Superior temporal gyrus (tissue), 1 donor: ENCODE data around the gene ADAMTS2.

Experiments
- DNase-seq: peaks from one replicate; pipeline ENCODE4 v3.0.0-alpha.2; 2016; ENCODE audit errors: extremely low spot score

The ADAMTS2 gene

DNA sequence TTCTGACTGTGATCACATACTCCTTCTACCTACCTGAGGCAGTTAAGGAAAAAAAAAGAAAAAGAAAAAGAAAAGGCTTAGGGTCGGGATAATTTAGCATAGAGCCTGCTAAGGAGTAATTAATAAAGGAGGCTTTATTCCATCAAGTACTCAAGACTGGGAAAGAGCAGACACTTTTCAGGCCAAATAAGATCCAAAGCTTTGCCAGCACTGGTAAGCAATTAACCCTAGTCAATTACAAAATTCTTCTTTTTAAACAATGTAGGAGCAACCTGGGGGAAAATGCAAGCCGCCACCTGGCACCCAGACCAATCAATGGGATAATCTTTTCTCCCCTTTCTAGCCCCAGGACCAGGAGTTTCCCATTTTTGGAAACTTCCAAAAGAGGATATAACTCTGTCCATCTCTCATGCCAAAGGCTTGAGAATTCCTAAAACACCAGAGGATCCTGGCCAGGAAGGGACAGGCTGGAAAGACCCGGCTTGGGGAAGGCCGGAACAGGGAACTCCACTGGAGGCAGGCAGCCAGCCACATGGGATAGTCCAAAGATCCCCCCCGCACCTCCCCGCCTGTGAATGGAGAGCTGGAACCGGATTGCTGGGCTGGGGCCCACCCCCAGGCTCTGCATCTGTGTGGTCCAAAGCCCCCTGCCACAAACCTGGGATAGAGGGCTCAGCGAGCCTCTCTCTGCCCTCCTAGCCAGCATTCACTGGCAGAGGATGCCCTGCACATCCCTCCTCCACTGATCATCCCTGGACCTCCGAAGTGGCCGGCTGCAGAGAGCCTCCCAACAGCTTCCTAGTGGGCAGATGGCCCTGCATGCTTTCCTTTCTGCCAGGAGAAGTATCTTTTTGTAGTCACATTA lies 167.3 kb downstream of the ADAMTS2 start:
- DNase-seq, result no peak

DNA sequence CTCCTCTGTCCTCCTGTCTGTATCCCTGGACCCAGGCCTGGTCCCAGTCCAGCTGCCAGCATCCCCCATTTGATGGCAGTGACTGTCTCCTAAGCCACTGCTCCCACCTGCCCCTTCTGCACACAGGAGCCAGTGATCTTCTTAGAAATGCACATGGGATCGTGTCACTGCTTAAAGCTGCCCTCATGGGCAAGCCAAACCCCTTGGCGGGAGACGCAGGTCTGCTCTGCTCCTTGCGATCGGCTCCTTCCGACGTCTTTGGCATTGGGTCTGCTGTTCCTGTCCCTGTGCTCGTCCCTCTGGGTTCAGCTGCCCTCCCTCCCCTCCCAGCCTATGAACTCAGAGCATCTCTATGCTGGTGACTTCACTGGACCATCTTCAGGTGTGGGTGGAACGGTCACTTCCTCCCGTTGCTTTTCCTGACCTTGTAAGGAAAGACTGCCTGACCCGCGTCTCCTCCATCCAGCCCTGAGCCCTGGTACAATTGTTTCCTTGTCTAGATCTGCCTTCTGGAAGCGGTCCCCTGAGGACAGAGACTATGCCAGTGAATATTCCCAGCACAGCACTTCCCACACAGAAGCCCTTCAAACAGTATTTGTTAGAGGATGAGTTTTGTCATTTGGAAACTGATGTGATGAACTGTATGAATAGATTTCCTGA lies 168.6 kb downstream of the ADAMTS2 start:
- no peak for DNase-seq

DNA sequence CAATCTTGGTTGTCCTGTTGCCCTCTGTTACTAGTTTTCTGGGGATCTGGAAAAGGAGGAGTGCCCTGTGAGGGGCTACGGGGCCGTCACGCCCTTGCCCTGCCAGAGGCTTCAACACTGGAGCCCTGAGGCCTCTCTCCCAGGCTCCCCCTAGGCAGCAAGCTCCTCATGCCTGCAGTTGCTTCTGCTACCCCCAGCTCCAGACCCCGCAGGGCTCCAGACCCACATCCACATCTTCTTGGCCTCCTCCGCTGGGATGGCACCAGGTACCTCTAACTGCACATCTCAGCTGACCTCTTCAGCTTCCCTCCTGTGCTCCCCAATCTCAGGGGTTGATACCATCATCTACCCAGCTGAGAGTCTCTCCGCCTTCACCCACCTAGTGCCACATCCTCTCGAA lies 169.1 kb downstream of the ADAMTS2 start:
- DNase-seq, result no peak

DNA sequence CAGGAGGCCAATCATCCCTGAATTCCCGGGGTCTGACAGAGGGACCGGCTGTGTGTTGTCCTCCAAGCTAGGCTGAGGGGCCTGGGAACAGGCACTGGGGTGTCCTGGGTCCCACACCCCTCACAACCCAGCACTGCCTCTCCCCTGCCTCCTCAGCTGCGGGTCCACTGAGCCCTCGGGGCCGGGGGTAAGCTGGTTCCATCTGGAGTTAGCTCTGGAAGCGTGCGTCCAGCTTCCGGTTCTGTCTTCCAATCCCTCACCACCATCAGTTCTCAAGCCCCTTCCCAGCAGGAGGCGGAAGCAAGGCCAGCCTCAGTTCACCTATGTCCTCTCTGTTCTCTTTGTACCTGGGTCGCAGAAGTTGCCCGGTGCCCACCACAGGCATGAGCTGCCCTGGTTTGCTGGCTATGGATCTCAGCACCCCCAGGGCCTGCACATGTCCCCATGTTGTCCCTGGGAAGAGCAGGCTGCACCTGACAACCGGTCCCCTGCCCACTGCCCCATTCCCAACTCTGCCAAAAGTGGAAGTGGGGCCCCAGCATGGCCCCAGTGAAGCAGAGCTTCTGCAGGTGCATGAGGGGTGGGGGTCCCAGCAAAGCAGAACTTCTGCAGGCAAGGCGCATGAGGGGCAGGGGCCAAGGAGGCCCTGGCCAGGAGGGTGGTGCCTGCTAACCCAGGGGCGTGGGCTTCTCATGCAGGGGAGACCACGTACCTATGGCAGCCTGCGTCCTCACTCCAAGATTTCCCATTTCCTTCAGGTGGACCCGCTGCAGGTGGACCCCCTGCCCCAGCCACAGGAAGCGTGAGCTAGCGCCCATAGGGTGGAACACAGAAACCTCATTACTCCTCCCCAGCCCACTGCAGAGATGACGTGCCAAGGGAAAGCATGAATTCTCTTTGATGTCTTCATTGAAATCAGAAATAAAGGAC lies 173.2 kb downstream of the ADAMTS2 start:
- DNase-seq, result no peak

DNA sequence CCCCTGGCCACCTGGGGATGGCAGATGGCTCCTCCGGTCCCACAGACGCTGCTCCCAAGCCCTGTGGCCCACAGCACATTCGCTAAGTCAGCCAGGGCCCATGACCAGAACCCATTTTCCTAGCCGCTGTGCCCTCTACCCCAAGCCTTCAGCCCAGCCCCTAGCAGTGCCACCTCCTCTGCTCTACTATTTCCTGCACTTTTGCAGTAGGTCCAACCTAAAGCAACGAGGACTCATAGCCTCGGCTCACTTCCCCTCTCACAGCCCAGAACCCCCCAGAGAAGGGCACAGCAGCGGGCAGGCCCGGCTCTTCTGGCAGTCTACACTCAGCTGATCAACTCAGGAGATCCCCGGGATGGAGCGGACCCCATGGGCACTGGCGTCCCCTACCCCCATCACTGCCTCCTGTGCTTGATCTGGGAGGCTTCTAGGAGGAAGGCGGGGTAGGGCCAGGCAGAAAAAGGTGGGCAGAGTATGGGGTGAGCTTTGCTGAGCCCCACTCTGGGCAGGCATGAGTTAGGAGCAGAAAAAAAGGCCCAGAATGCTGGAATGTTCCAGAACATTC lies 173.9 kb downstream of the ADAMTS2 start:
- DNase-seq, result no peak

DNA sequence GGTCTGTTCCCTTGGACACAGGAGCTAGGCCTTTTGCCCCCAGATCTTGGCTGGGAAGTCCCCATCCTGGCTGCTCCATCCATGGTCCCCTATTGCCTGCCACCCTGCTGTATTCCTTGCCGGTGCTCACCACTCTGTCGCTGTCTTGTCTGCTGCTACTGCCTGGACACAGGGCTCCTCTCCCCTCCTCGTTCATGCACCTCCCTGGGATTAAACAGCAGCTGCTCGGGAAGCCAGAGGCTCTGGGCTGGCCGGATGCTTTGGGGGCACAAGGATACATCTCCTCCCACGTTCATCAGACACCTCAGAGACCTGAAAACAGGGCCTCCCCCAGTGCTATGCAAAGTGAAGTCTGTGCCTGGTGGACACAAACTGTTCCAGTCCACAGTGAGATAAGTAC lies 174.7 kb downstream of the ADAMTS2 start:
- no peak for DNase-seq

DNA sequence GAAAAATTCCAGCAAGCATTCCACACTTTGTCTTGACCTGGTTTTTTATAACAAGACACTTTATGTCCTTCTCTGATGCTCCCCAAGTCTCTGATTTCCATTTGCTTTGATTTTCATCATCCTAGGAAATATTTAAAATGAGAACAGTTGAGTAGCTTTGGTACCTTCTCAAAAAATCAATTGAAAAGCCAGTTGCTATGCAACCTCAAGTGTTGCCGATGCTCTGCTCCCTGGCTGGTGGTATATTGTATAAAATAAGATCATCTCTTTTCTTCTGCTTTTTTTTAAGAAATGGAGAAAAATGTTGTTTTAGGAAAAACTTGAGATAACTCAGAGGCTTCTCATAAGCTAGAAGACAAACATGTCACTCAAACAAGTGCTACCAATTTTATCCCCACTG lies 175.4 kb downstream of the ADAMTS2 start:
- no peak for DNase-seq

DNA sequence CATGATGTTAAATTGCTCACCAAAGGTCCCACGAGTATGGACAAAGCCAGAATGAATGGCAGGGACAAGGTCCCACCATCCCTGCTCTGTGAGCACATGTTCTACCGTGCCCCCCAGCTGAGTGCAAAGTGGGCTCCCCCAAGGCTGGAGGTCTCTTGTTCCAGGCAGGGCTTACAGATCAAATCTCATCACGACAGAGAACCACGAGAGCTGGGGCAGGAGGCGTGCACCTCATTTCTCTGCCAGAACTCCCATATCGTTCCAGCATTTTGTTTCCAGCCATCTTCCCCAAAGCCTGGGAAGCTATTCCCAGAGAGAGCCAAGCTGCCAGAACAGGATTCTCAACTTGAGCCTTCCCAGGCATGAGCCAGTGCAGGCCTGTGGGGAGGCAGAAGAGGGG lies 176.6 kb downstream of the ADAMTS2 start:
- no peak for DNase-seq

DNA sequence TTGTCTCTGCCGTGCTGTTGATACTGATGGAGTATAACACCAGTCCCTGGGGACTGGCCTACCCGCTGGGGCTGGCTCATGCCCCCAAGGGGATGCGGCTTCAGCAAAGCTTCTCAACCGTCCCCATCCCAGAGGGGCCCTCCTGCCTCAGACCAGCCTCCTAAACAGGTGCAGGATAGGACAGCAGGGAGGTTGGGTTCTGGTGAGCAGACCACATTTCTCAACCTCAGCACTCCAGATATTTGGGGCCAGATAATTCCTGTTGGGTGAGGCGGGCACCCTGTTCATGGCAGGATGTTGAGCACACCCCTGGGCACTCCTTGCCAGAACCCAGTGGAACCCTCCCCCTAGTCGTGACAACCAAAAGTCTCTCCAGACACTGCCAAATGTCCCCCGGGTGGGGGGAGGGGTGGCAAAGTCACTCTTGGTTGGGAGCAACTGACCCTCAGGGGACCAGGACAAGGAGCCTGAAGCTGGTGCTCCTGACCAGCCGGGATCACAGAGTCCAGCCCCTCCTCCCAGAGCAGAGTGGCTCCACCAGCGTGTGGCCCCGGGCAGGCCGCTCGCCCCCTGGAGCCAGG lies 177.3 kb downstream of the ADAMTS2 start:
- DNase-seq, result no peak

DNA sequence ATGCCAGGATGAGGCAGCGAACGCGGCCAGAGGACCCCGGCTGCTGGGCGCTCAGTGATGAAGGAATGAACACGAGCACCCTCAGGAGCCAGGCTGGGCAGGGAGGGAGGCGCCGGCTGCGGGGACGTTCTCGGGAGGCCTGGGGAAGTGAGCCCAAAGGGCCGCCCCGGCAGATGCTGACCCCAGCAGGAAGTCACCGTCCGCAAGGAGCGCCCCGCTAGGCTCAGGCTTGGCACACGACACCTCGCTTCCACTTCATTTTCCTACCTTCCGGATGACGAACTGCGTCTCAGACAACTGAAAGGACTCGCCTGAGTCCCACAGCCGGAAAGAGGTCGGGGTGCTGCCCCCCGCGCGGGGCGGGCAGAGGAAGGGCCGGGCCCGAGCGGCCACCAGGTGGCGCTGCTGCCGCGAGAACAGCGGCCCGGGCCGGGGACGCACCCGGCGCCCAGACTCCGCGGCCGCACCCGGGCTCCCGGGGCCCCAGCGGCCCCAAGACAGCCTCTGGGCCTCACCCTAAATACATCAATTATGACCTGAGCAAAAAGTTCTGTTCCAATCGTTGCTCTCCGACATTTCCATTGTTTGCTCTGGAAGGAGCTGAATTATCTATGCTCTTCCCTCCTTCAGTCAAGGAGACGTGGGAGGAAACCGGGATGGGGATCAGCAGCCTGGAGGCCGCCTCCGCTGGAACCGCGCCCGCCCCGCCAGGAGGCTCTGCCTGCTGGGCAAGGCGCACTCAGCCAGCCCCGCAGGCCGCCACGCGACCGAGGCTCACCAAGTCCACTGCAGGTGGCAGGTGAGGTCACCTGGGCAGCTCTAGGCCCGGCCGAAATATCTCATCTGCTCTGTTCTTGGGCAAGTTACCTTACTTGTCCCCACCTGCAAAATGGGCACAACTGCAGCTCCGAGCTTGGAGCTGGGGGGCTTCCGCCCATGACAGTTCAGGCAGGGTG lies 178.1 kb downstream of the ADAMTS2 start:
- DNase-seq, result peak; percentile 60

DNA sequence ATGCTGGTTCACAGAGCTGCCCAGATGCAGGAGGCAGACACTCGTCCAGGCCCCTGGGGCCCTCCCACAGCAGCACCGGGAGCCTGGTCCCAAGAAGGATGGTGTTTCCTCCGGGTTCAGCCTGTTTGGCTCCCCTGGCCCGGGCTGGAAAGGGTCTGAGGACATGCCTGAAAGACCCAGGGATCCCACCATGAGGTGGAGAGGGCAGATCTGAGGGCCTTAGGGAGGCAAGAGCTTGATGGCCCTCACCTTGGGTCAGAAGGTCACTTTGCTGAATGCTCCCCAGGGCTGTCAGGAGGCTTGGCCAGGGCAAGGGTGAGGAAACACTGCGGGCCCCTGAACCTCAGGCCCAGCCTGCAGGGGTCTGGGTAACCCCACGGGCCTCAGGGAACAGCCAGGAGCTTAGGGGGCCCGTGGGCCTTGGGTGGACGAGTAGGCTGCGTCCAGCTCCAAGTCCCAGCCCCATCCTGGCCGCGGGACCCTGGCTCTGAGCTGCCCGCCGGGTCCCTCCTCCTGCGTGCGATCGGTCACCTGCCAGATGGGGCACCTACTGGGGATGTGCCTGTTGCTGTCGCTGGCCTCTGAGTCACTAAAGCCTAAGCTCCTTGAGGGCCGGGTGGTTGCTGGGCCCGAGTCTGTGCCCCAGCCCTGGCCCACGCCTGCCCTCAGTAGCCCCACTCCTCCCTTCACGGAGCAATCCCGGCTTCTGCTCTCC lies 178.9 kb downstream of the ADAMTS2 start:
- no peak for DNase-seq

DNA sequence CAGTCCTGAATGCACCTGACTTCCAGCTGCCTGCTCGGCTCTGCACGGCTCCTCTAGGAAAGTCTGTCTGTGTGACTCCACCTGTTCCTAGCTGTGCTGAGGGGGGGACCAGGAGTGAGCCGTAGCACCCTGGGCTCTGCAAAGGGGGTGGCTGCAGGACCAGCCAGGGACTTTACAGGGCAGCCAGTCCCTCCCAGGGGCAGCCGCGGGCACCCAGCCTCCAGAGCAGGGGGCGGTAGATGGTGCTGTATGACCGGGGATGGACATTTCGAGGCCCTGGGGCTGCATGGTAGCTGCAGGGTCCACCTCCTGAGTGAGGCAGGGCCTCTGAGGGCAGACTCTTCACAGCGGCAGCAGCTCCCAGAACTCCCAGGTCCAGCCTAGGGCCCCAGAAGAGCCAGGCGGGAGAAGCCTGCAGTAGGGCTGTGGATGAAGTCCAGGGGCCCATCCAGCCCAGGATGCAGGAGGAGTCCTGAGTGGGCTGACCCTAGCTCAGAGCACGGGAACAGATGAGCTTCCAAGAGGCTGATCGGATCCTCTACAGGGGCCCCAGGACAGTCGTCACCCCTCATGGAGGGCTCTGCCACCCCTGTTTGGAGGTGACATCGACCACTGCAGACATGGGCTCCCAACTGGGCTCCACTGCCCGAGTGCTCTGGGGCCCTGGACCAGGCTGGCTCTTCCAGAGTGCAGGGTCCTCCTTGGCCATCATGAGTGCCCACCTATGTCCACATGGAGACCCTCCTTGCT lies 179.7 kb downstream of the ADAMTS2 start:
- no peak for DNase-seq

DNA sequence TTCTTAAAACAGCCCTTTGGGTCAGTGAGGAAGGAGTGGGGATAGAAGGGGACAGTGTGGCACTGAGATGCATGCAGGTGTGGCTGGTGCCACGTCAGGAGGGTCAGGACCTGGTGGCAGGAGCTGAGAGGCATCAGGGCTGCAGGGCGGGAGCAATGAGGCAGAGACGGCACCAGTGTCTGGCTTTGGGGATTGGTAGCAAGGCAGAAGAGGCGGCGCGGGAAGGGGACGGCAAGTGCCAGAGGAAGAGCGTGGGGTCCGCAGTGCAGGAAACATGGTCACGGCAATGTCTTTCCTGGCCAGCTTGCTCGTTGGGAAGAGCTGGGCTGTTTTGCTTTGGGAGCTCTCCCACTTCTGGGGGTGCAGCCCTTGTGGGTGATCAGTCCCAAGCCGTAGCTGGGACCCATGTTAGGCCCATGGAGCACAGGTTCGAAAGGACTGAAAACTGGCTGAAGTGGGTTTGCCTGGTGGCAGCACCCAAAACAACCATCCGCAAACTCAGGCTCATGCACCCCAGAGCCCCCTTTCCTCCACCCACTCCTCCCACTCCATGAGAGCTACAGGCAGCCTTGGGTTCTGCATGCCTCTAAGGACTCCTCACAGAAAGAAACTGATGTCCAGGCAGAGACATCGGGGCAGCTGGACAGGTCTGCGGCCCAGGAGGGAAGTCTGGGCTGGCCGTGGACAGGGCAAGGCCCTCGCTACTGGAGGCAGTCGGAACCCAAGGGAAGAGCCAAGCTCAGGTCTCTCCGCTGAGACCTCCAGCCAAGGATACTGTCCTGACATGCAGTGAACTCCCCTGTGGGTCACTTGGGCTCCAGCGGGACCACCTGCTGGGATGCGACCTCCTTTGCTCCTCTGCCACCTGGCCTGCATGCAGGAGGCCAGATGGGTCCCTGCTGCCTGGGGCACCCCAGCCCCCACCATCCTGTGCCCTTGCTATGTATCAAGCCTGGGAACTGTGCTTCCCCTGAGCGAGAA lies 180.6 kb downstream of the ADAMTS2 start:
- no peak for DNase-seq

DNA sequence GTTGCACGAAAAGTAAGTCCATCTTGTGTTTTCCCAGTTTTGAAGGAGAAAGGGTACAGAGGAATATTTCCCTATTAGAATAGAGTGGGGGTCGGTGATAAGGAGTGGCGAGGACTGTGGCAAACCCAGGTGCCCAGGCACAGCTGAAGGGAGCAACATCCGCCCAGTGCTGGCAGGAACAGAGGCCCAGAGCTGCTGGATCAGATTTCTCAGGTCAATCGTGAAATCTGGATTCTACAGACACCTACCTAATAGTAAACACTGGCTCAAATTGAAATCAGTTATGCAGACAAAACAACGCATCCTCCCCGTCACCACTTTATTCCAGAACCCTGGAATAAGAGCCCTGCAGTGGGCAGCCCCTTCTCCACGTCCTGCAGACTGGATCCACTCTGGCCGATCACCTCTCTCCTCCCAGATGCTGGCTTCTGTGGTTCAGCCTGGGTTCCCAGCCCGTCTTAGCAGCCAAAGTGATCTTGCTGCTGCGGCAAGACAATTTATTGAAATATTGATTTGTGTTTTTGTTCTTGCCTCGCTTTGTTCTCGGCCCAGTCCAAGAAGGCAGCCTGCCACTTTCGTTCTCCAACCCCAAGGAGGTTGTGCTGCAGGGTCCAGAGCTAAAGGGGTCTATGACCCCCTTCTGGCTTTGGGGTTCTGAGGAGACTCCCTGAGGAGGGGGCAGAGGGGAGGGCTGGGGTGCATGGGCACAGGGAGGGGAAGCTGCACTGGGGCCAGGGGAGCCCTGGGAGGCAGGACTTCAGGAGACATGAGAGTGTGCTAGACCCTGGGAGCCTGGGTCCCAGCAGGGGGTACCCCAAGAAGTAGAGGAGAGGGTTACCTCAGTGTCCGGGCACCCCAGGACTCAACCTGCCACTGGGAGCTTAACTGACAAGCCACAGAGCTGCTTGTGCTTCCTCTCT lies 181.8 kb downstream of the ADAMTS2 start:
- DNase-seq, result no peak

DNA sequence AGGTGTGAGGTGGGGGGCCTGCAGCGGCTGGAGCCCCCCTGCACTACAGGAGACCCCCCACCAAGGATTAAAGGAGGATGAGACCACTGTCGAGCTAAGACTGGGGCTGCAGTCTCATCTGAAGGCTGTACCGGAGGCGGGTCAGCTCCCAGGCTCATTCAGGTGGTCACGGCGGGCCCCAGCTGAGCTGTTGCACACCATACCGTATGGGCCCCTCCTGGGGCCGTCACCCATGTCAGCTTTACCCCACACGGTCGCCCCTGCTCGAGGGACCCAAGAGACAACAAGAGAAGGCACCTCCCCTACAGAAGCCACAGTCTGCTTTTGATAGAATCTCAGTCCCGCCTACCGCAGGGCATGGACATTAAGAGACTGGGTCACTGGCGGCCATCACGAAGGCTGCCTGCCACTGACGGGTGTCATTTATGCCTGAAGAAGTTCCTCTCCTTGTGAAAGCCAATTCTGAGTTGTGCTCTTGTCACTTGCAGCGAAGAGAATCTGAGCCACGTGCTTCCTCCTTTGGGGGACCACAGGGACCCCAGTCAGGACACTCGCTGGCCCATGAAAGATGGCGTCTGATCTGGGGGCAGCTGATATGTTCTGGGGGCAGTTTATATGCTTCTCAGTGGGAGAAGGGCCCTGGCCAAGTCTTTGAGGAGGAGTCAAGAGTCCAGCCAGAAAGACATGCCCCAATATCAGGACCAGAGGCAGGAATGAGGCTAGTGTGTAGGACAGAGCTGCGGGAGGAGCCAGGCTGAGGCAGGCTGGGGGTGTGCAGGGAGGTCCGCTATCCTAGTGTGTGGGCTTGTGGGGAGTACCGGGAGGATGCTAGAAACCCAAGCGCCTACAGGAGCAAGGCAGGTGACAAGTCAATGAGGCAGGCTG lies 182.7 kb downstream of the ADAMTS2 start:
- no peak for DNase-seq

DNA sequence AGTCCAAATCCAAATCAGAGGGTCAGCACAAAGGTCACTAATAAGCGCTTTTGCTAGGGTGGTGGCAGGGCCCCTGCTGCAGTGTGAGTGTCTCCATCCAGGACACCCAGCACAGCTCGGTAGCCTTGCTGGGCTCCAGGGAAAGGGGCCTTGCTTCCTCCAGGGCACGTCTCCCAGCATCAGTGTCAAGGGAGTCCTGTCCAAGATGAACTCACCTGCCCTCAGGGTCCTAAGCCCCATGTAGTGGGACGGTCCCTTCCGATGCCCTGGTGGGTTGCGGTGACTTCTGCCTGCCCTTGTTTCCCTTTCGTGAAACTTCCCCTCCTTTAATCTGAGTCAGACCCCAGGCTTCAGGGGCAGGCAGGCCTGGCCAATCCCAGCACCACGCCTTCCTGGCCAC lies 183.4 kb downstream of the ADAMTS2 start:
- DNase-seq, result no peak
